K562 (cell line): ENCODE data around the gene IGFALS. TPM values are rescaled to one million over a fixed set of nuclear protein-coding genes. Genes with fewer than 3 reads are reported as not detected.

Experiments
- FOXA3 ChIP-seq, 2 experiments: fragments of 450-650 bp in 1 of 2; sonication (generic) in 1 of 2; formaldehyde crosslinking; IDR thresholded peaks in 1 of 2; conservative IDR thresholded peaks in 1 of 2; 2 replicates each; pipeline versions ENCODE4 v1.4.0 to v1.8.0; 2020 to 2022; ENCODE audit warnings: mild to moderate bottlenecking in 2 of 2, missing genetic modification reagents in 1 of 2
- JUND ChIP-seq, 2 experiments: IDR thresholded peaks; 2 replicates in 1 of 2; 3 replicates in 1 of 2; pipeline ENCODE4 v1.6.1; 2011; ENCODE audit warnings: borderline replicate concordance in 2 of 2, low read depth in 2 of 2, low read length in 2 of 2, improper control_type of control experiment in 1 of 2, missing biosample characterization in 1 of 2, missing genetic modification characterization in 1 of 2, missing genetic modification reagents in 1 of 2
- KDM5B ChIP-seq: fragments of 200-600 bp; sonication (generic); IDR thresholded peaks from 2 replicates; pipeline ENCODE4 v1.6.1; 2012; ENCODE audit warnings: low read depth, mild to moderate bottlenecking, moderate library complexity, low read length, control low read depth, inconsistent platforms; ENCODE audit not compliant: insufficient replicate concordance
- PBX2 ChIP-seq, 2 experiments: IDR thresholded peaks in 1 of 2; conservative IDR thresholded peaks in 1 of 2; 2 replicates each; pipeline ENCODE4 v1.6.1; 2016; ENCODE audit warnings: low read depth in 2 of 2, mild to moderate bottlenecking in 1 of 2, missing compliant biosample characterization in 1 of 2, missing genetic modification characterization in 1 of 2, moderate library complexity in 1 of 2
- PHF21A ChIP-seq: fragments of 450-650 bp; IDR thresholded peaks from 2 replicates; pipeline ENCODE4 v1.6.1; 2017; ENCODE audit warnings: low read depth, borderline replicate concordance
- POLR2H ChIP-seq: IDR thresholded peaks from 2 replicates; pipeline ENCODE4 v1.6.1; 2016; ENCODE audit warnings: missing genetic modification characterization, low read depth, mild to moderate bottlenecking, control low read depth, missing compliant biosample characterization, moderate library complexity
- SUPT5H ChIP-seq: fragments of 450-650 bp; IDR thresholded peaks from 2 replicates; pipeline ENCODE4 v1.6.1; 2016
- TAF9B ChIP-seq: fragments of 450-650 bp; IDR thresholded peaks from 2 replicates; pipeline ENCODE4 v1.6.1; 2018; ENCODE audit warnings: mild to moderate bottlenecking; ENCODE audit not compliant: partially characterized antibody
- TSHZ1 ChIP-seq: fragments of 250-450 bp; sonication (Bioruptor Pico); IDR thresholded peaks from 2 replicates; pipeline ENCODE4 v1.4.0; 2020; ENCODE audit warnings: mild to moderate bottlenecking, moderate library complexity
- ZBTB49 ChIP-seq: sonication (generic); formaldehyde crosslinking; IDR thresholded peaks from 2 replicates; pipeline ENCODE4 v1.8.0; 2022; ENCODE audit warnings: missing genetic modification reagents, mild to moderate bottlenecking, borderline replicate concordance
- ZNF398 ChIP-seq: fragments of 250-450 bp; sonication (Bioruptor Pico); IDR thresholded peaks from 2 replicates; pipeline ENCODE4 v1.8.0; 2021; ENCODE audit warnings: moderate library complexity, mild to moderate bottlenecking, inconsistent platforms
- polyA plus RNA-seq, 8 experiments: library from polyadenylated mRNA; depleted of rRNA in 4 of 8; stranded (reverse) in 5 of 8; unstranded in 3 of 8; fragments of >200 nt; fragmentation: Nextera tagmentation in 2 of 8; fragmentation: Illumina TruSeq in 1 of 8; extraction: Ambion mirVana in 2 of 8; extraction: Trizol in 1 of 8; gene quantifications; 2 replicates each; pipeline versions ENCODE4 v1.2.1 to v1.2.3, GENCODE V29; 2011 to 2014; ENCODE audit warnings: inconsistent platforms in 1 of 8, missing spikeins in 1 of 8
- total RNA-seq, 7 experiments: library from RNA; depleted of rRNA in 6 of 7; stranded (reverse); fragments of >200 nt in 6 of 7; fragmentation: Illumina TruSeq in 2 of 7; extraction: Trizol in 2 of 7; gene quantifications; 2 replicates each; pipeline versions ENCODE4 v1.2.1 to v1.2.3, GENCODE V29; 2011 to 2021; ENCODE audit warnings: low replicate concordance in 1 of 7

IGFALS gene
- total and polyA plus RNA-seq, 9 of the 15 experiments (the other 6 are each of a cell fraction or from before 2014, with no cell fraction given): not detected

- TF ChIP-seq JUND (IDR thresholded peaks at IDR 0.05; ENCODE audit: borderline replicate concordance, low read depth, low read length) (0 out of 2 replicates have a peak, but pooled peaks have one; percentile 47), JUND (tag; IDR thresholded peaks at IDR 0.05; ENCODE audit: borderline replicate concordance, low read depth, low read length) (no peak; the same call in 2 of the 3 replicates), TAF9B (no peak), KDM5B (peak; percentile 42), ZNF398 (no peak), FOXA3 (CRISPR knock-in tag; conservative IDR thresholded peaks at IDR 0.05 in 1 of 2, IDR thresholded peaks at IDR 0.05 in 1 of 2) (no peak), PHF21A (no peak), PBX2 (CRISPR knock-in tag; IDR thresholded peaks at IDR 0.05; ENCODE audit: low read depth) (peak; percentile 97), PBX2 (tag; conservative IDR thresholded peaks at IDR 0.05; ENCODE audit: low read depth) (peak; percentile 99), POLR2H (tag) (no peak), ZBTB49 (no peak), SUPT5H (no peak), TSHZ1 (CRISPR knock-in tag) (no peak)
Observed at GRCh38 chr16:1782408-1783264, 10.9 kb downstream of the IGFALS start, which contains the start of the genes NUBP2 and SPSB3 (continued).
